H54 (cell line): ENCODE data around the gene PEMT.

Source experiments
- DNase-seq: peaks from one replicate; pipeline ENCODE4 v3.0.0; 2011; ENCODE audit warnings: low spot score, mixed read lengths; ENCODE audit not compliant: insufficient read length
- FAIRE-seq: peaks from 3 replicates; lab custom pipeline; 2011; peaks lifted over from hg19 to GRCh38; lab: Jason Lieb, UNC
- POLR2A ChIP-seq: IDR thresholded peaks from 2 replicates; pipeline ENCODE4 v1.6.1; 2011; ENCODE audit warnings: low read depth, mild to moderate bottlenecking, low read length

Gene PEMT

DNA sequence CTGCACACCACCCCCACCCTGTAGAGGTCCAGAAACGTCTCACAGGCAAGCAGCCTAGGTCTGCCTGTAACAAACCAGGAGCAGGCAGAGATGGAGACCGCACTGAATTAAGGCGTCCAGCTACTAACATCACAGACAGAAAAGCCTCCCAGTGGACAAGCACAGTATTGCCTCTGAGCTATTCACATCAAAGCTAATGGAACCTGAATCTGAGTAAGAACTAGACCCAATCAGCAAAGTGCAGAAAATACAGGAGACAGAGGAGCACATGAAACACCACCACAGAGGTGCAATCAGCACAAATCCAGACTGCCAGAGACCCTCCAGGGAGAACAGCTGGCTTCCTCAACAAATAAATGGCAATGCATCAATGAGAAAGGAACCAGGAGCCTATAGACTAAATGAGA is 22.2 kb upstream of the PEMT start:
- DNase-seq (peak; percentile 87), FAIRE-seq (peak; percentile 74)
- no peak for TF ChIP-seq POLR2A

DNA sequence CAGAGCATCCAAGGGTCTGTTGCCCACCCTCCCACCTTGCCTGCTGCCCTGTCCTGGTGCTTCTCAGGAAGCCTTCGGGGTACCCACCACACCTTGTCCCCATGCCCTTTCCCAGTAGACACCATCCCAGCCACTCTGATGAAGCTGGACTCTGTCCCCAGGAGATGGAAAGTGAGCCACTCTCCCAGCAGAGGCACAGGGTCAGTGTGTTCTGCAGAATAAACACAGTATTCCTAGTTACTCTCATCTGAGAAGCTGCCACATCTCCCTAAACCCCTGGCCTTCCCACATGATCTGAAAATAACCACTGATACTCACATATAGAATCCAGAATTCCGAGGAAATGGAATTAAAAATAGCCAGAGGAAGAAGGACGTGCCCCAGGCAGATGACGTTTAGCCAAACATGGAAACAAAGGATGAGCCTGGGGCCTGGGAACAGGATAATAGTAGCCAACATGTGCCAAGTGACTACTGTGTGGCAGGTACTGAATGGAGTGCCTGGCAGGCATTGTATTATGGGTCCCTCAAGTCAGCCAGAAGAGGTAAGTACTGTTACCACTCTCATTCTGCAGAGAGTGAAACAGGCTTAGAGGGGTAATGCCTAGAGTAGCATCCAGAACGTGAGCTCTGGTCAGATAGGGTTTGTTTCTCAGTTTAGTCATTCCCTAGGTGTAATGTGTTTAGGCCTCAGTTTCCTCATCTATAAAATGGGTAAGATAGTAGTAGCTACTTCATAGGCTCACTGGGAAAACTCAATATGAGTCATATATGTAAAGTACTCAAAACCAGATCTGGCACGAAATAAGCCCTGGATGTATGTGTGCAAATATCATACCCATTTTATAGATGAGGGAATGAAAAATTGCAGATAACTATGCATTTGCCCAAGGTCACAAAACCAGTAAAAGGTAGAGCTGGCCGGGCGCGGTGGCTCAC is 20.8 kb upstream of the PEMT start:
- no peak for FAIRE-seq
- no peak for DNase-seq
- no peak for TF ChIP-seq POLR2A

DNA sequence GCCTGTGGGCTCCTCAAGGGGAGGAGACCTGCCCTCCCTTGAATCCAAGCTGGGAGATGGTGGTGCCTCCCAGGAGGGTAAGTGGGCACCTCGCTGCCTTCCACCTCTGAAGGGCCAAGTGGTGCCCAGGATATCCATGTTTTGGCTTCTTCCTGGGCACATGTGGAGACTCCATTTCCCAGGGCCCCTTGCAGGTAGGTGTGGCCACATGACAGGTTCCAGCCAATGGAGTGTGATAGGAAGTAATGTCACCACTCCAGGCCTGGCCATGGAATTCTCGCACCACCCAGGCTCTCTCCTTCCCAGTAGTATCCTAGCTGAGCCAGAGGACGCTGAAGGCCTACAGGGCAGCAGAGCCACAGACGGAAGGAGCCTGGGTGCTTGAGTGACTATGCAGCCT is 17.6 kb upstream of the PEMT start:
- DNase-seq = no peak
- FAIRE-seq = no peak
- TF ChIP-seq POLR2A = no peak

DNA sequence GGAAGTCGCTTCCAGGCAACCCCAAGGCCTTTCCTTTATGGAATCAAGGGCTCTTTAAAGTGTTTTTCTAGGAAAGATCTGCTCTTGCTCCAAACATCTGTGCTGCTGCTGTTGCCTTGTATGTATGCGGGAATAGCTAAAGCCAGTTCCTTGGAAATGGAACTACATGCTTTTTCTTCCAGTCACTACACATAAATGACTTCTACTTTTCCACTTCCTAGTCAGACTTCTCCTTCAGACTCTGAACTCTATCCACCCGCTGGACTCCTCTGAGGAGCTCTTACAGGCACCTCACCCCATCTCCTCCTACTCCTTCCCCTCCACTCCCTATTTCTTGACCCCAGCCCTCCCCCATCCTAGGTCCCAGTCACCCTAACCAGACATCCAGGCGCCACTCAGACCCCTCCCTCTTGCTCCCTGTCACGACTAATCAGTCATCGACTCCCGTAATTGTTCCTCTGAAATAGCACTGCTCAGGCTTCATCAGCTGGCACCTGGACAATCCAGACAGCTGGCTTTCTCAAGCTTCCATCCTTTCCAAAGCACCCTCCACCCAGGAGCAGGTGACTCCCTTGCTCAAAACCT is 15.0 kb upstream of the PEMT start:
- DNase-seq (no peak), FAIRE-seq (no peak)
- no peak for TF ChIP-seq POLR2A

DNA sequence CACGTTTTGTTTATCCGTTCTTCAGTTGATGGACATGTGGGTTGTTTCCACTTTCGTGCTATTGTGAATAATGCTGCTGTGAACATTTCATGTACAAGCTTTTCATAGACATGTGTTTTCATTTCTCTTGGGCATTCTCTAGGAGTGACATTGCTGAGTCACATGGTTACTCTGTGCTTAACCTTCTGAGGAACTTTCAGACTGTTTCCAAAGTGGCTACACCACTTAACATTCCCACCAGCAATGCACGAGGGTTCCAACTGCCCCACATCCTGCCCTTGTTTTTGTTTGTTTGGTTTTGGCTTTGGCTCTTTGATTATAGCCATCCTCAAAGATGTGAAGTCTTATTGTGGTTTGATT is 14.2 kb upstream of the PEMT start:
- FAIRE-seq = no peak
- DNase-seq = no peak
- no peak for TF ChIP-seq POLR2A

DNA sequence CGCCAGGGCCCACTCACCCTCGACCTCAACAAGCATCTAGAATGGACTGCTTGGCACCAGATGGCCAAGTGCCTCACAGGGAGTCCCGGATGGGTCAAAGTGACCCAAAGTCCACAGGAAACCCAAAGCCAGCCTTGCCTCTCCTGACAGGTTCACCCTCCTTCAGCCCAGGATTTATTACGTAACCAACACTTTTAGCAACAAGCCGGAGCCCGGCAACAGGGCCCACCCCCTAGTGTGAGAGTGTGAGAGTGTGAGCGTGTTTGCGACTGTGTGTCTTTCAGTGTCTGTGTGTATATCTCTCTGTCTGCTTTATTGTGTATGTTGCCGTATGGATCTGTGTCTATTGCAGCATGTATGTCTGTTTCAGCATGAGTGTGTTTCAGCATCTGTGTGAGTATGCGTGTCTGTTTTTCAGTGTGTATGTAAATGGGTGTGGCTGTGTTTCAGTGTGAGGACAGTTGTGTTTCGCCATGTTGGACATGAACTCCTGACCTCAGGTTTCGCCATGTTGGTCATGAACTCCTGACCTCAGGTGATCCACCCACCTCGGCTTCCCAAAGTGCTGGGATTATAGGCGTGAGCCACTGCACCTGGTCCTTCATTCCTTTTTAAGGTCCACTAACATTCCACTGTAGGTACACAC is 13.7 kb upstream of the PEMT start:
- DNase-seq (no peak), FAIRE-seq (no peak)
- TF ChIP-seq POLR2A = no peak; the same call in 1 of the 2 replicates

DNA sequence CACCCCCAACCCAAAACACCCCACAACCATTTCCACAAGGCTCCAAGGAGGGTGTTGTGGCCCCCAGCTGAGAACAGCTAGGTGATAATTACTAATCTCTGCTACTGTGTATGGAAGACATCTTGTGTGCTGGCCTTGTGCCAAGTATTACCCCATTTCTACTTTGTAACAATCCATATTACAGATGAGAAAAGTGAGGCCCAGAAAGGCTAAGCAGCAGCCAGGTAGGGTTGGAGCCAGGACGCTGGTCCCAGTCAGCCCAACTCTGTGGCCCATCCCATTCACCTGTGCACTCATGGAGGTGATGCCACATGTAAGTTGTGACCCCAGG is 12.4 kb upstream of the PEMT start:
- no peak for DNase-seq
- no peak for TF ChIP-seq POLR2A
- no peak for FAIRE-seq

DNA sequence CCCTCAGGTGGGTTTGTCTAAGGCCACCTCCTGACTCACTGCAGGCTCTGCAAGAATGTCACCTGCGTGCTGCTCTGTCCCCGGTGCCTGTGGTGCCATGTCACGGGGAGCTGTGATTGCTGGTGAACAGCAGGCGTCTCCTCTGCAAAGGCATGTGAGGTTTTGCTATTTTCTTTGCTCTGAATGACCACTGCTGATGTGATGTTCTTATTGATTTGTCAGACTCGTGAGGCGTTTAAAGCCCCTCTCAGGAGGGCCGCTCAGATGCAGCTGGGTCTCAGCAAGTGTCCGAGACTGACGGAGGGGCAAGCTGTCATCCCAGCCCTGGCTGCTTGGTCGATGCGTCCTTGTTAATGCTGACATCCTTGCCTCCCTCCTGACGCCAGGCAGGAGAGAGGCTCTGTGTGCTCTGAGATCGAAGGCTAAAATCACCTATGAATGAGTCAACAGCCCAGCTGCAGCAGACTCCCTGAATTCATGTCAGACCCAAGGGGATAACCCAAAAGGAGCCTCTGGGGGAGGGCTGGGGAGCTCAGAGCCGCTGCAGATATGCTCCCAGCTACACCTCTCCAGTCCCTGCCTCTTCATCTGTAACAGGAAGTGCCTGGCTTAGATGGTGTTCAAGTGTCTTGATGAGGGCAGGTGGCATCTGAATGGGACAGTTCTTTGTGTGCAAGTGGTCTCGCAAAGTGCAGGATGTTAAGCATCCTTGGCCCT is 11.8 kb upstream of the PEMT start:
- no peak for FAIRE-seq
- no peak for DNase-seq
- no peak for TF ChIP-seq POLR2A

DNA sequence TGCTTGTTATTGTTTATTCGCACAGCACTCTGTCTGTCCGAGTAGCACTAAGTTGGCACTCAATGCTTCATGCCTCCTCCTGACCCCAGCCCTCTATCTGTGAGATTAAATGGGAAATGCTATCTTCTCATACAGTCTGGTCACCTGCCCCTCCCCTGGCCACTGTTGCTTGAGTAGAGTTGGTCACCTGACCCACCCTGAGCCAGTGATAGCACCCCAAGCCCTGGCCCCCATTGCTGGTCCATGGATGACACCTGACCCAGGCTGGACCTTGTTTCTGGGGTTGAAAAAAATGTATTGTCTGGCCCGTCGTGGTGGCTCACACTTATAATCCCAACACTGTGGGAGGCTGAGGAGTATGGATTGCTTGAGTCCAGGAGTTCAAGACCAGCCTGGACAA is 8.5 kb upstream of the PEMT start:
- no peak for TF ChIP-seq POLR2A
- FAIRE-seq = no peak
- no peak for DNase-seq

DNA sequence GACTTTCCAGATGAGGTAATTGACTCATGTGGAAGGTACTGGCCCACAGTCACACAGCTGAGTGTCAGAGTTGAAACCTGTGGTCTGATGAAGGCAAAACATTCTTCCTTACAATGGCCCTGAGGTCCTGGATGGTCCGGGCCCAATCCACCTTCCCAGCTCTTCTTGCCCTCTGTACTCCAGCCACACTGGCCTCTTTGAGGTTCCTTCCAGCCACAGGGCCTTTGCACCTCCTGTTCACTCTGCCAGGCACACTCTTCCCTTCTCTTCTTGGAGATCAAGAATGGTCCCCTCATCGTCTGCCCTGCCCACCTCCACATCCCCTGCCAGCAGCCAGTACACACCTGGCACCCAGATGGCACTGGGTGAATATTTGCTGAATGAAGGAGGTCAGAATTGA is 6.5 kb upstream of the PEMT start:
- DNase-seq (no peak), FAIRE-seq (no peak)
- no peak for TF ChIP-seq POLR2A

DNA sequence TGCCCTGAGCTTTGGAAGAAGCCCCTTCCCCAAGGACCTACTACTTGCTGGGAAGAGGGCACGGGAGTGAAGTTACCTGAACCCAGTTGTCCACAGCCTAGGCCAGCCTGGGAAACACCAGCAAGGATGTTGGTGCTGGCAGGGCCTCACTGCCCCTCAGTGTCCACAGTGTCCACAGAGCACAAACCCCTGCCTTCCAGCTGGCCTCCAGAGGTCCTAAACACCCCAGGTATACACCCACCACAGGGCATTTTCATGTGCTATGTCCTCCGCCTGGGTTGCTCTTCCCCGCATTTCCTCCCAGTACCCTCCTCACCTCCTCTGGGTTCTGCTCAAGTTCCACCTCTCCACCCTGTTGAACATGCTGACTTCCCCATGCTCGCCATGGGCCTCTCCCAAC is 4.2 kb upstream of the PEMT start:
- no peak for TF ChIP-seq POLR2A
- no peak for FAIRE-seq

DNA sequence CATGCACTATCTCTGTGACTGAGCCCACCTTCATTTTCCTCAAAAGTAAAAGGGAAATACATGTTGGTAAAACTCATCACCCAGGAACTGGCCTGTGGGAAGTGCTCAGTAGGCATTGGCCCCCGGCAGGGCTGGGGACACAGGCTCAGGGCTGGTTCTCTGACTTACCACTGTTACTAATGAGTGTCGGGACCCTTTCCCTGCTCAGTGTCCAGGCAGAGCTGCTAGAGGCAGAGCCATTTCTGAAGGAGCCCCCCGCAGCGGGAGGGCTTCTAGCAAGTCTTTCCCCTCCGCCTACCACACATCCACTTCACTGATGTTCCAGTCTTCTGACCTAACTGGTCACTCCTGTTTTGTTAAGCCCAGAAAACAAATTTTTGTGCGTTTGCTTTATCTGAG is 1.7 kb upstream of the PEMT start:
- DNase-seq (no peak), FAIRE-seq (no peak)
- TF ChIP-seq POLR2A = no peak

More for the DNA sequence above, 4.2 kb upstream of the PEMT start:
- no peak for DNase-seq

DNA sequence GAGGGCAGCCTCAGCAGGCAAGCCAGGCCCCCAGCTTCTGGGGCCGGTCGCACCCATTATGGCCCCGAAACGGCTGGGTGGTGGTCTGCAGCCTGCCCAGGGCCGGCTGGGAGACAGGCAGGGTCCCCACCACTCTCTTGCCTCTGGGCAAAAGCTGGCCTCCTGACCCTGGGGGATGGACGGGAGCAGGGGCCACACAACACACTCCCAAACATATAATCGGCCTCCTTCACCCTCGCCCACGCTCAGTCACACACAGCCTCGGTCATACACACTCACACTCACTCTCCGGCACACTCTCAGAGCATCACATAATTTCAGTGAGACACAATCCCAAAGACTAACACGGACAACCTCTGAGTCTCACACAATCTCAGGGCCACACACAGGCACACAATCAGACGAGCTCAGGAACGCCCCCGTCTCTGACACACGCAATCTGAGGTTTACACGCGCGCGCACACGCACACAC is 589 bp downstream of the PEMT start:
- no peak for DNase-seq
- FAIRE-seq = no peak
- no peak for TF ChIP-seq POLR2A

DNA sequence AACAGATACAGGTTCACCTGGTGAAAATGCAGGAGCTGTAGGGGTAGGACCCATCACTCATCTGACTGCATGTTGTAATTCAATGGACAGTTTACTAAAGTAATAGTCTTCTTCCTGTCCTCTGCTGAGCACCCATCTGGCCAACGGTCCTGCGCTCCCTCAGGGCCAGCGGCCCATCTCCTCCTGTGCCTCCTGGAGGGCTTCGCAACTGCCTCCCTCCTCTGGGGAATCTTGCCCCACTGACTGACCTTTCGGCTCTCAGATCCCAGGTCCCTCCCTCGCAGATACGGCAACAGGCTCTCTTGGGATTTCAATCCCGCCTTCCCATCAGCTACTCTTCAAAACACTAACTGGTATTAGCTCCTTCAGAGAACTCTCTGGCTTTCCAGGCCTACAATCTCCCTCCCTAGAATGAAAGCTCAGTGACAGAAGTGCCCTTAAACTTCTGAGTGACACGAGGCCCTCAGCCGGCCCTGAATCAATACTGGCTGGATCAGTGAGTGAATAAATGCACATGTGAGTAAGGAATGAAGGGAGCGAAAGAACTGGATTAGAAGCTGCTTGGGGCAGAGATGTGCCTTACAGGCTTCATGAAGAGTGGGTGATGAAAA is 1.3 kb downstream of the PEMT start:
- no peak for DNase-seq
- FAIRE-seq = no peak
- TF ChIP-seq POLR2A = no peak
